ENCODE data around the gene BMP5. TPM values are rescaled to one million over a fixed set of nuclear protein-coding genes. Genes with fewer than 3 reads are reported as not detected.

Gene BMP5
- total and polyA plus RNA-seq, 2 donors from 2014 or later, result 0.76 to 0.86 TPM

- no peaks in the 10 kb centered on the region for H3K36me3 ChIP-seq (ENCODE audit: control insufficient read depth in 2 of 3, insufficient read depth in 3 of 3, low read length in 3 of 3)
- no peak overlapping the region for H3K4me3 ChIP-seq (ENCODE audit: low read length in 3 of 3)
- no peaks in the 10 kb centered on the region for H3K4me1 ChIP-seq (ENCODE audit: control insufficient read depth in 2 of 3, insufficient read depth in 2 of 3, low read depth in 1 of 3, low read length in 3 of 3)
- DNase-seq (no peak), FAIRE-seq (no peak)
- H3K9ac ChIP-seq (ENCODE audit: low read length in 3 of 3), result no peak overlapping the region
- no peaks in the 10 kb centered on the region for H3K27me3 ChIP-seq (ENCODE audit: control insufficient read depth, insufficient read depth, low read length)
- H3K27ac ChIP-seq (ENCODE audit: low read depth in 2 of 2, low read length in 2 of 2), result no peak overlapping the region
- no peak for TF ChIP-seq CTCF (IDR thresholded peaks at IDR 0.05; ENCODE audit: borderline replicate concordance, extremely low read depth, insufficient read depth)
- intact Hi-C loops (cut with DNase I), result no loop called here
- no peaks in the 10 kb centered on the region for H3K9me3 ChIP-seq (ENCODE audit: control insufficient read depth in 2 of 3, insufficient read depth in 1 of 3, low read length in 3 of 3)
Measured at GRCh38 chr6:55811074-55811473, 64.3 kb downstream of the BMP5 start.

GRCh38 chr6:55802259-55802658 lies 73.1 kb downstream of the BMP5 start:
- no peaks in the 10 kb centered on the region for H3K36me3 ChIP-seq (ENCODE audit: control insufficient read depth in 2 of 3, insufficient read depth in 3 of 3, low read length in 3 of 3)
- no peak overlapping the region for H3K27ac ChIP-seq (ENCODE audit: low read depth in 2 of 2, low read length in 2 of 2)
- FAIRE-seq (no peak), DNase-seq (no peak)
- peaks cover 0 to 4% (median 0%) of the 10 kb centered on the region in 3 donors for H3K9me3 ChIP-seq (ENCODE audit: control insufficient read depth in 2 of 3, insufficient read depth in 1 of 3, low read length in 3 of 3)
- H3K4me1 ChIP-seq (ENCODE audit: control insufficient read depth in 2 of 3, insufficient read depth in 2 of 3, low read depth in 1 of 3, low read length in 3 of 3), result no peaks in the 10 kb centered on the region
- no peak overlapping the region for H3K4me3 ChIP-seq (ENCODE audit: low read length in 3 of 3)
- intact Hi-C loops (cut with DNase I), result no loop called here
- no peak overlapping the region for H3K9ac ChIP-seq (ENCODE audit: low read length in 3 of 3)
- no peaks in the 10 kb centered on the region for H3K27me3 ChIP-seq (ENCODE audit: control insufficient read depth, insufficient read depth, low read length)
- no peak for TF ChIP-seq CTCF (IDR thresholded peaks at IDR 0.05; ENCODE audit: borderline replicate concordance, extremely low read depth, insufficient read depth)

GRCh38 chr6:55798571-55798970 lies 76.8 kb downstream of the BMP5 start:
- peak; percentile 53 for FAIRE-seq
- Histone ChIP-seq H3K27ac (ENCODE audit: low read depth in 2 of 2, low read length in 2 of 2) (no peak overlapping the region), H3K4me3 (ENCODE audit: low read length in 3 of 3) (no peak overlapping the region), H3K9ac (ENCODE audit: low read length in 3 of 3) (no peak overlapping the region), H3K4me1 (ENCODE audit: control insufficient read depth in 2 of 3, insufficient read depth in 2 of 3, low read depth in 1 of 3, low read length in 3 of 3) (no peaks in the 10 kb centered on the region), H3K9me3 (ENCODE audit: control insufficient read depth in 2 of 3, insufficient read depth in 1 of 3, low read length in 3 of 3) (no peaks in the 10 kb centered on the region), H3K36me3 (ENCODE audit: control insufficient read depth in 2 of 3, insufficient read depth in 3 of 3, low read length in 3 of 3) (no peaks in the 10 kb centered on the region), H3K27me3 (ENCODE audit: control insufficient read depth, insufficient read depth, low read length) (no peaks in the 10 kb centered on the region)
- no peak for DNase-seq
- intact Hi-C loops (cut with DNase I), result no loop called here
- no peak for TF ChIP-seq CTCF (IDR thresholded peaks at IDR 0.05; ENCODE audit: borderline replicate concordance, extremely low read depth, insufficient read depth)

GRCh38 chr6:55794136-55794812 lies 81.1 kb downstream of the BMP5 start:
- FAIRE-seq, result no peak
- intact Hi-C loops (cut with DNase I), result no loop called here
- no peaks in the 10 kb centered on the region for H3K36me3 ChIP-seq (ENCODE audit: control insufficient read depth in 2 of 3, insufficient read depth in 3 of 3, low read length in 3 of 3)
- H3K4me1 ChIP-seq (ENCODE audit: control insufficient read depth in 2 of 3, insufficient read depth in 2 of 3, low read depth in 1 of 3, low read length in 3 of 3), result no peaks in the 10 kb centered on the region
- no peaks in the 10 kb centered on the region for H3K27me3 ChIP-seq (ENCODE audit: control insufficient read depth, insufficient read depth, low read length)
- H3K27ac ChIP-seq (ENCODE audit: low read depth in 2 of 2, low read length in 2 of 2), result no peak overlapping the region
- no peak overlapping the region for H3K9ac ChIP-seq (ENCODE audit: low read length in 3 of 3)
- no peak overlapping the region for H3K4me3 ChIP-seq (ENCODE audit: low read length in 3 of 3)
- H3K9me3 ChIP-seq (ENCODE audit: control insufficient read depth in 2 of 3, insufficient read depth in 1 of 3, low read length in 3 of 3), result no peaks in the 10 kb centered on the region
- TF ChIP-seq CTCF (IDR thresholded peaks at IDR 0.05; ENCODE audit: borderline replicate concordance, extremely low read depth, insufficient read depth), result no peak
- no peak for DNase-seq
